ENCODE results near the gene ICE1. TPM values are rescaled to one million over a fixed set of nuclear protein-coding genes. Genes with fewer than 3 reads are reported as not detected.
"Not testable (repeated sequence)": the region's sequence is repeated elsewhere in the genome, so short reads cannot be mapped to it uniquely, and the experiment has no call there.

Gene ICE1
- total RNA-seq, 1 donor from 2014 or later: 10.8 TPM

DNA sequence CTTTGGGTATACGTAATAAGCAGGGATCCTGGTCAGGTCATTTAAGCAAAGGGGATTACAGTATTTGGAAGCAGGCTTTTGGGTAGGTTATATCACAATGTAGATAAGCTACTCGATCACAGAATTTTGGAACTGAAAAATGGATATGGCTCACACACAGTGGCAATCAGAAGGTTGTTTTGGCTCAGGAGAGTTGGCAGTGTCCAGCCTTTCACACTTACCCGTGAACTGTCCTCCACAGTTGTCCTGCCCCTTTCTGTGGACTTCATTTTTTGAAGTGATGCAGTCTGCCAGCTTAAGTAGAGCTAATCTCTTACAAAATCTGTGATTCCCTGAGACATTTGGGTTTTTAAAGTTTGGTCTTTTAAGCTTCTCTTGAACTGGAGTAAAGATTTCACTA is 30.7 kb downstream of the ICE1 start:
- ATAC-seq: no peak

DNA sequence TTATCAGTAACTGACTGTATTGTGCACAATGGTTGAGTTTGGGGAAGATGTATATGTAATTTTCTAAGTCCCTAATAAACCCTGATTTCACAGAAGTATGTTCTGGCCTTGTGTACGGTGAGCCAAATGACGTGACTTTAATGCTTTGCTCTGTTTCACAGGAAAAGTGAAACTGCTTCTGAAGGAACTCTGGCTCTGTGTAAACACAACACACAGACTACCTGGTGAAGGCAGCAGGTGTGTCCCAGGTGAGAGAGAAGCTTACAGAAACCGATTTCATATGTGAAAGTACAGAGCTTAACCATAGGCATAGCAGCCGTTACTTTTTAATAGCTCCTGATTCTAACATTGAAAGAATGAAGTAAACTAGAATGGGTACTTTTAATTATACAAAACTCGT is 31.9 kb downstream of the ICE1 start:
- ATAC-seq: no peak

DNA sequence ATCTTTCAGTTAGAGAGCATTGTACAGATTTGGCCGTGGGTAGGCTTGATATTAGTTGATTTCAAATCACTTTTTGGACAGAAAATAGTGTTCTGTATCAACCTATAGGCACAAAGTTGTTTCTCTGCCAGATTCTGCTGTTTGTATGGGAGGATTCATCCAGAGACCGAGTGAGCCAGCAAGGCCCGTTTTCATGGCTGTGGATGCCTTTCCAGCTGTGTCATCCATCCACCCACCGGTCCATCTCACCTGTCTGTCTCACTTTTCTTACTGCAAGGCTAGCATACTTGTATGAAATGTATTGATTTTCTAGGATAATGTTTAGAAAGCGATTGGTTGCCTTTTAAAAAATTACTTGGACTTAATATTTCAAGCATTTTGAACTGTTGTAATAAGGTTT is 34.4 kb downstream of the ICE1 start:
- ATAC-seq: no peak

DNA sequence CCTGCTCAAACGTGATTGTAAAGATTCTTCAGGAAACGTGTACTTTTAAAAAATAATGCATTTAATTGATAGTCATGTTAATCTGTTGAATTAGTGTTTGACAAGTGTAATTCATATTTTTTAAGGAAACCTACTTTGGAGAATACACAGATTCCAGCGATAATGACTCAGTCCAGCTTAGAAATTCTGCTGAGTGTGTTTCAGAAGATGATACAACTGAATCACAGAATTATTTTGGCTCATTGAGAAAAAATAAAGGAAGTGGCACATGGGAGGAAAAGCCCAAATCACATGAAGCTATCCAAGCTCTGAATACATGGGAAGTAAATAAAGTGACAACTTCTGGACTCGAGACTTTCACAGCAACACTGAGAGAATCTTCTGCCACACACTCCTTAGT is 37.8 kb downstream of the ICE1 start:
- ATAC-seq: no peak

DNA sequence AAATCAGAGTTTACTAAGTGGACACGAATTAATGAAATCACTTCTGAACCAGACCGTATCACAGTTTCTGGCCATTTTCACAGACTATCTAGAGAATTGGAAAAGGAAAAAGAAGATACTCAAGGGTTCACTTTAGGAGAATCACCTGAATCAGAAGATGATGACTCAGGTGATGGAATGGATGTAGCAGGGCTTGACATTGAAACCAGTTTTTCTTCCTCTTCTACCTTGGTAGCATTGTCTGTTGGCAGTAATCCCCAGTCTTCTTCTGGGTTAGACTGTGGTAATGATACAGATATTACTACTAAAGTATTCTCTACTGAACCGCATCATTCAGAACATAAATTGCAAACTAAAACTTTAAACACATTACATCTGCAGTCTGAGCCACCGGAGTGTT is 38.5 kb downstream of the ICE1 start:
- ATAC-seq: peak; percentile 57

DNA sequence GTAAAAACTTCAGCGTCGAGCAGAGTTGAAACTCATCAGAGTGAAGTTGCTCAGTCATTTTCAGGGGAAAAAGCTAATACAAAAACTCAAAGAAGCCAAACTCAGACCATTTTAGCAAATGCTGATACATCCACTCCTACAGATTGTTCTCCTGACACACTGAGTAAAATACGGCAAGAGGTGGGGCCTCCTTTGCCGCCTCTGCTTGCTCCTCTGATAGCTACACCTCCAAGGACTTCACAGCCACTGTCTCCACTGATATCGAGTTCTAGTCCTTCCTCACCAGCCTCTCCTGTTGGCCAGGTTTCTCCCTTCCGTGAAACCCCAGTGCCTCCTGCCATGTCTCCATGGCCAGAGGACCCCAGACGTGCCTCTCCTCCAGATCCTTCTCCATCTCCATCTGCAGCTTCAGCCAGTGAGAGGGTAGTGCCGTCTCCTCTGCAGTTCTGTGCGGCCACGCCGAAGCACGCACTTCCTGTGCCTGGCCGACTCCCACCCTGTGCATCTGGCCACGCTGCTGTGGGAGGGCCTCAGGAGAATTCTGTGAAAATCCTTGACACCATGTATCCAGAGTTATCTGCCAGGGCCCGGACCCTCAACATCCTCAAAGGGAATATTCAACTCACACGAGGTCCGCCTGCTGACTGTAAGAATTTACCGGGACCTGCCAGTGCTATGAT is 41.7 kb downstream of the ICE1 start:
- ATAC-seq: no peak

DNA sequence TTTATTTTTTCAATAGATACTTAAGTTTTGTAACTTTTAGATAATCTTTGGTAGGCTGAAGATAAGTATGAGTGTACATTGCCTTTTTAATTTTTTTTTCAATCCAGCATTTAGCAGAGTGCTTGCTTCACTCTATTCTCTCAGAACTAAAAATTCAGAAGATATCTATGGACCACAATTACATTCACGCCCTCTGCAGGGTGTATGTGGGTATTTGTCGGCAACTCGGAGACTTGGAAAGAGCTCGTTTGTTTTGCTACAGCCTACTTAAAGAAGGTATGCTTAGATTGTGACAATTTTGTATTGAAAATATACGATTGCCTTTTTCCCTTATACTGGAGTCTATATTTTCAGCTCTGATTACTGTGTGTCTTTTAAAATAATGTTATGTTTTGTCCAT is 43.8 kb downstream of the ICE1 start:
- no peak for ATAC-seq

DNA sequence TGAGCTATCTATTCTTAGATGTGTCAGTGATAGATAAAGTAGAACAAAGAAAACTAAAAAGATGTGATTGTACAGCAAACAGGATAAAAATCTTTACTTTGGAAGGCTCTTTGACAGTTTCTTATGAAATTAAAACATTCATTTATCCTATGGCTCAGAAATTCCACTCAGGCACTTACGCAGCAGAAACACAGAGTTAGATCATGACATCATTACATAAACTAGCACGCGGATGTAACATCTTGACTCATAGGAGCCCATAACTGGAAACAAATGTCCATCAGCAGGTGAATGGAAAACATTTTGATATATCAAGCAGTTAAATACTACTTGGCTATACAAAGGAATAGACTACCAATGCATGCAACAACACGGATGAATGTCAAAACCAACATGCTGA is 45.3 kb downstream of the ICE1 start:
- no peak for ATAC-seq

DNA sequence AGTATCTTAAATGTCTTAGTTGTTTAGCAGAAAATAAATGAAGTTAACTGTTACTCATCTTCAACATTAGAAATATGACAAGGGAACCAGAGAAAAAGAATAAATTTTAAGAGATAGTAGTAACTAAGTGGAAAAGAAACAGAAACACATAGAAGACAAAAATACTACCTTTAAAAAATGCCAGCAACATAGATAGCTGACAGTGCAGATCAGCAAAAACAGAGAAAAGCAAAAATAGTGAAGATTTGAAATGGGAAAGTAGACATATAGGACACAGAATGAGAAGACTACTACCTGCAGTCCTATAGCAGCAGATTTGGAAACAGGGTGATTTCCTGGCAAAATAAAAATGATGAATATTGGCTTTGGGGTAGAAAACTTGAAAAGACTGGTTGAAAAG is 48.5 kb downstream of the ICE1 start:
- no peak for ATAC-seq

DNA sequence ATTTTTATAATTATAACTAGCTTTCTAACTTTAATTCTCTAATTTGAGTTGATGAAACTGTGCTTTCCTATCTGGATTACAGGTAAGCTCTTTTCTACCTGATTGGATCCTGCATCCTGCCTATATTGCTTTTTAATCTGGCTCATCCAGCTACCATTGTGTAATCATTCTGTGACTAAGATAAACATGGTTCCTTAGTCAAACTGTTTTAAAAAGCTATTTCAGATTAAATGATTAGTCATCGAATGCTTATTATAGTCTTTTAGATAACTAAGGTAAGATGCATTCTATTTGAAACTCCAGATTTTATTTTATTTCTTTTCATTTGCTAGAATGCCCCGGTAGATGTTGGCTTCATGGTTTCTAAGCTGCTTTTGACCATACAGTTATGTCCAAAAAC is 50.7 kb downstream of the ICE1 start:
- no peak for ATAC-seq

DNA sequence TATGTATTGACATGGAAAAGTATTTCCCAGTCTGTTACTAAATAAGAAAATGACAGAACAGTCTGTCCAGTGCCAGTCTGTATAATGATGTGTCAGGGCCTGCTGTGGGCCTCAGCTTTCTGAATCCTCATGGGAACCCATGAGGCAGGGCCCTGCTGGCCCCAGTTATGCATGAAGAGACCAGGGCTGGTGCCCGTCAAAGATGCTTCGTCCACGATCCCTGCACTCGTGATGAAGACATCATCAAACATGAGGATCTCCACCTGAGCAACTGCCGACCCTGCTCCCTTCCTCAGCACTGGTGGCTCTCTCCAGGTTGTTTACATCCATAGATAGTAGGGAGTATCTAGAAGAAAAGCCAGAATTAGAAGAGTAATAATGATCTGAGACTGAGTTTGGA is 52.5 kb downstream of the ICE1 start:
- ATAC-seq: no peak

DNA sequence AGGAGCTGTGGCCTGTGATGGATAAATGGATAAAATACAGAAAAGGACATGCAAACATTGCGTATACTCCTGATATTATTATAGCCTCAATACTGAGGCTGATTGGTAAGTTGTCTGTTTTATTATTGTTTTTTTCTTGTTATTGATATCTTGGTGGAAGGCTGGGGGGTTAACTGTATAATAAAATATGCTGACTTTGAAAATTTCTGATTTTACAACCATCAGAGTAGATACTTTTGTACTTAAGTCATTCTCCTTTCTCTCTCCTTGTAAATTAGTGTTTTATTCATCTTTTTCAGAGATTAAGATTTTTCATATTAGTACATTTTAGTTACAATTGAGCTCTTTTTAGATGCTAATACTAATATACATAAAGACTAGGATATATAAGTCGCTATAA is 53.5 kb downstream of the ICE1 start:
- no peak for ATAC-seq

DNA sequence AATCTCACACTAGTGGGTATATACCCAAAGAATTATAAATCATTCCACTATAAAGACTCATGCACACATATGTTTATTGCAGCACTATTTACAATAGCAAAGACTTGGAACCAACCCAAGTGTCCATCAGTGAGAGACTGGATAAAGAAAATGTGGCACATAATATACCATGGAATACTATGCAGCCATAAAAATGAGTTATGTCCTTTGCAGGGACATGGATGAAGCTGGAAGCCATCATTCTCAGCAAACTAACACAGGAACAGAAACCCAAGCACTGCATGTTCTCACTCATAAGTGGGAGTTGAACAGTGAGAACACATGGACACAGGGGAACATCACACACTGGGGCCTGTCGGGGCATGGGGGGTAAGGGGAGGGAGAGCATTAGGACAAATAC is 57.1 kb downstream of the ICE1 start:
- ATAC-seq: not testable (repeated sequence)

DNA sequence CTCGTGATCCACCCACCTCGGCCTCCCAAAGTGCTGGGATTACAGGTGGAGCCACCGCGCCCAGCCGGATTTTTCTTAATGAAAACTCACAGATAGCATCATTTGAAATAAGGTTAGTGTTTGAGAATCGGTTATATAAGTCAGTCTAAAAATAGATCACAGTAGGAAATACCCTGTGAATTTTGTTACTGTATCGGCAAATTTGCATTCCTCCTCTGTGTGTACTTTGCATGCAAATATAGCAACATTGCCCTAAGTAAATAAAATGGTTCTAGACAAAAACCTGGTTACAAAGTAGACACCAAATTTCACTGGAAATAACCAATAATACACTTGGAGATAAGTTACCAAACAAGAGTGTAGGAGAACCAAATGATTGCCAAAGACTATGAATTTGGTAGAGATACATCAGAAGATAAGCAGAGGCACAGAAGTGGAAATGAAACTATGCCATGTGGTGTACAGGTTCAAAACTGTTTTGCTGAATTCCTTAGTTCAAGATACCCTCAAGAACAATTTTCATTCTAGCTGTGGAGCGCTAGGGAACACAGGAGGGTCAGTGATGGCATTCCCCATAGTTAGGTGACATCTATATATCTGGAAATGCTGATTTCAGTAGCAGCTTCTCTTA is 58.1 kb downstream of the ICE1 start:
- no peak for ATAC-seq

DNA sequence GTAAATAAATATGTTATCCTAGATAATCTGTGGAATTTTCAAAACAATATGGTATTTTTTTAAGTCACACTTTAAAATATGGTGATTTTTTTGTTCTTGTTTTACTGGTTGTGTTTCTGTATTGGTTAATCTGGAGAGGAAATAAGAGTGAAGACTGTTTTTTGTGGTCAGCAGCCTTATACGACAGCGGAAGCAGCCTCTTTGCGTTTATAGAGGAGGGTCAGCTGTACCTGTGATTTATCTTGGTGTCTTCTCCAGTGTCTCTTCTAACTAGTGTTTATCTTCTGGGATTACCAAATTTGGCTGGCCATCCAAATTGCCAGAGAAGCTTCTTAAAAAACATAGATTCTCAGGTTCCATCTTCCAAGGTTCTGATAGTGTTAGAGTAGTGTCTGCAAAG is 58.7 kb downstream of the ICE1 start:
- ATAC-seq: no peak

DNA sequence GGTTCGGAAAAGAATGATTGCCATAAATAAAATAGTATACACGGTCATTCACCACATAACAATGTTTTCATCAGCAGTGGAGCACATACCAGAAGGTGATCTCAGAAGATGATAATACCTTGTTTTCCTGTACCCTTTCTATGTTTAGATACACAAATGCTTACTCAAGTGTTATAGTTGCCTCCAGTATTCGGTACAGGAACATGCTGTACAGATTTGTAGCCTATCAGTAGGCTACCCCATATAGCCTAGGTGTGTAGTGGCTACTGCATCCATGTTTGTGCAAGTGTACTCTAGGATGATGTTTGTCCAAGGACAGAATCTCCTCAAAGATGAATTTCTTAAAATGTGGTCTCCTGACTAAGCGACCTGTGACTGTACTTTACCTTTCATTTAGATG is 59.2 kb downstream of the ICE1 start:
- ATAC-seq: no peak

DNA sequence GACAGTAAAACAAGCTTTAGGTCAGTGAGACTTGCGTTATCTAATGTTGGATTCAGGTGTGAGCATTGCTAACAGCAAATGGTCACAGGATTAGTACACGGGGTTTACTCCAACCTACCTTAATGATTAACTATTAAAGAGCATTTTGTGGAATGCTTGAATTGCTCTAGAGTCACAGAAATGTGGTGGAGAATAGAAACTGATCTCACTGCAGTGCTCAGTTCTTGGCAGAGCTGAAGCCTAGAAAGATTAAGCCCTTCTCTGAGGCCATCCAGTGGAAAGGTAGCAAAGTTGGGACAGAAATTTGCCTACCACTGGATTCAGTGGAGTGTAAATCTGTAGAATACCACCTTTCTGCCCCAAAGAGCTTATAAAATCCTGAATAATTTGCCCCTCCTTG is 60.9 kb downstream of the ICE1 start:
- no peak for ATAC-seq

DNA sequence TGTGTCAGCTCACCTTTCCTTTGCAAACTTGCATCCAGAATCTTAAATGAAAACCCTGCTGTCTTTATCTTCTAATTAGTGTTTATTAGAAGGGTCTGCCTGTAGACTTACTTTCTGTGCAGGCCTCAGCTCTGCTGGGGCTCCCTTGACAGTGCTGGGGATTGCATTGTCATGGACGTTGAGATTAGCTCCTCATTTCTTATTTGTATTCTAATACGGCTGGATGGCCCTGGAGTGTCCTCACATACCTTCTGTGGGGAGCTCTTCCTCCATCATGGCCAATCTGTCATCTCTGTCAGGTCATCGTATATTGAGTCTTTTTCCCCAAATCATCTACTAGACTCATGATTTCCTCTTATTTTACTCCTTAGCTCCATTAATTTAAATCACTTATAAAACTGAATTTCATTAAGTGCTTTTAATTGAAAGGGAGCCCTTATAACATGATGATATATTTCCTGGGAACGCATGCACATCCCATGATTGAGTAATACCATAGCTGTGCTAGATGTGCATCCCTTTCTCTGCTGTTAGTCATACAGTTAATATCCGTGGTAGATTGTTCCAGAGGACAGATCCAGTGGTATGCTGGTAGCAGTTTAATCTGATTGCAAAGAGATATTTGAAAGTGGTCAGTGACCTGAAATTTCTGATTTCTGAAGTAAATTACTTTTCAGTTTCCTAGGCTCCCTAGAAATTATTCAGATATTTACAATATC is 61.6 kb downstream of the ICE1 start:
- ATAC-seq: no peak

DNA sequence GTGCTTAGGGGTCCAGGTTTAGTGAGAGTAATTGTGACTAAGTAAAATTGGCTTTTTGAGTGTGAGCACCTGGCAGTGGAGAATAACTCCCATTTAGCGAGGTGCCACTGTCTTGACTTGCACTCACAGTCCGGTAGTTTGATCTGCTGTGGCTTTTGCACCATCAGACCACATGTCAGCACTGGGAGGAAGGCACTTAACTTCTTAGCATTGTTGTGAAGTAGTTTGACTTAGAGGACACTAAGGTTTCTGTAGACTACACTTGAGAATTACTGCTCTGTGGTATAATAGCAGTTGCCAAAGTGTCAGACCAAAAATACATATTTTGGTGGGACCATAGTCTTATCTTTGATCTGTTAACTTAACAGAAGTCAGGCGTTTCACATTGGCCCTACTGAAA is 63.6 kb downstream of the ICE1 start:
- no peak for ATAC-seq

DNA sequence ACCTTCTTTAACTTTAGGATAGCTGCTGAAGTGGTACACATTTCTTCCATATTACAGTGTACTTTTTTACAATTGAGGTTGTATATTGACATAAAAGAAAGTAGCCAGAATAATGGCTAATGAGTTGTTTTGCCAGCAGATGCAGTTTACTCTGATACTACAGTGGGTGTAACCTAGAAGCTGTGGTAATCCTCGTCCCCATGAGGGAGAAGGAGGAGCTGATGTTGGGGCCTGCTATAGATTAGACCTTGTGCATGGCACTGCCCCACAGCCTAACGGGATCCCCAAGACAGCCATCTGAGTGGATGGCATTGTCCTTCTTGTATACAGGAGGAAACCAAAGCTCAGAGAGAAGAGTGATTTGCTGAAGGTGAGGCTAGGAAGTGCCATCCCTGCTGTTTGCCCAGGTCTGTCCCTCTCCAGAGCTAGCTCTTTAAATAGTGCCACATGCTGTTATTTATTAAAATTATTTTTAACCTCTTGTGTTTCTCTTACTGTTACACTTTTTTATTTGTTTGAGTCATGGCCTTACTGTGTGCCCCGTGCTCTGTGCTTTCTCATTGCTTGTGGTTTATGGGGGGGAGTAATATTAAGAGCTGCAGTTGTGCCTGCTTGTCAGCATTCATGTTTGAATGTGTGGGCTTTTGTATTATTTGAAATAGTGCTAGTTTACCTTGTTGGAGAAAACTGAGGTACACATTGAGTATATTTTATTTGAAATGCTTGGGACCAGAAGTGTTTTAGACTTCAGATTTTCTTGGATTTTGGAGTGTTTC is 65.3 kb downstream of the ICE1 start:
- no peak for ATAC-seq

DNA sequence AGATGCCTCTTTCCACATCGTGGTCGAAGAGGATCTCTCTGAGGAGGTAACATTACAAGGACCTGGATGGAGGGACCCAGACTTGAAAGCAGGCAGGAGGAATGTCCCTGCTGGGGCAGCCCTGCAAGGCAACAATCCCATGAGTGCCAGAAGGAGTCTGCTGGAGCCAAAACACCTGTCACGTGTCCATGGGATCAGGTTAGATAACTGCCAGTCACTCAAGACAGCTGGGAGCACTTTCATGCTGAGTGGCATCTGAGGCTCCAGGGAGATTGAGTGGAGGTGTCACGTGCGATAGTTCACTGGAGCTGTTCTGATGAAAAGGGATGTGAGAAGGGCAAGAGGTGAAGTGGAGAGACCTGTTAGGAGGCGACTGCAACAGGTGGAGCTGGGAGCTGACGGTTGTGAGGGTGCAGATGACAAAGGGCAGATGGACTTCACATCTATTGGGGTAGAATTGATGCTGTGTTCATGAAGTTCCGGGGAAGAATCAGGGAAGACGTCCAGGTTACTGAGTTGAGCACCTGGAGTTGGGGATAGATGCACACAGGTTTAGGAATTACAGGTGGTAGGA is 68.4 kb downstream of the ICE1 start:
- no peak for ATAC-seq

DNA sequence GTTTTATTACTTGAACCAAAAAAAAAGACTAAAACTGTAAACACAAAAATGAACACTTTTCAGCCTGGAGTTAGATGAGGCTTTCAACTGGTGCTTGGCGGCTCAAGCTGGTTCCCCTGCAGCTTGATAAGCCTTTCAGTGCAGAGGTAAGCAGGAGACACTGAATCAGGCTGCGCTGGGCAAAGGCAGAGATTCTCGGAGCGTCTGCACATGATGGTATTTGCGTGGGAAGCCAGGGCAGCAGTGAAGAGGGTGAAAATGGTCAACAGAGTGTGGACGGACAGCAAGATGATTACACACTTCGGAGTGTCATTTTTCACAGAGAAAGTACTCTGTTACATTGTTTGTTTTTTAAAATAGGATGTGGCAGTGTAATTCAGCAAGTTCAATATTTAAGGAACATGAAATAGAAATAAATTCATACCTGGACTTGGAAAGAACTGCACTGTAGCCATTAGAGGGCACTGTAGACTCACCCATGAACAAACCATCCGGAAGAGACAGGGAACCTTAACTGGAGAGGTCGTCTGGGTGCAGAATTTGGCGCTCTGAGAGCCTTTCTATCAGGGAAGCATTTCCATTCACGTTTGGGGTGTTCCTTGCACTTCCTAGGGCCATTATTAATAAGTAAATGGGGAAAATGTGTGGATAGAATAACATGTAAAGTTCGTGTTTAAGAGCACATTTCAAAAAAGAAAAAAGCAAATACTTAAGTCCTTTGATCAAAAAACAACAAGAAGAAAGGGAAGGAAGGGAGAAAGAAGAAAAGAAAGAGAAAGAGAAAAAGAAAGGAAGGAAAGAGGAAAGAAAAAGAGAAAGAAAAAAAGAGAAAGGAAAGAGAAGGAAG is 69.8 kb downstream of the ICE1 start:
- ATAC-seq: peak; percentile 27

Measured in esophagus mucosa (tissue), 1 donor.